GM18858 (cell line): ENCODE data around the gene C3orf80.
A peak's percentile ranks its signal among the peaks of the same experiment; 100 is the strongest.
"Not testable (repeated sequence)": the region's sequence is repeated elsewhere in the genome, so short reads cannot be mapped to it uniquely, and the experiment has no call there.

Experiments
- ATAC-seq: cut with Tn5 transposase; IDR thresholded peaks from one replicate; pipeline ENCODE4 v1.9.1; 2021; ENCODE audit not compliant: unreplicated experiment

The C3orf80 gene

GRCh38 chr3:160210799-160211221 lies 14.4 kb upstream of the C3orf80 start:
- no peak for ATAC-seq

GRCh38 chr3:160213191-160213590 lies 12.0 kb upstream of the C3orf80 start:
- ATAC-seq, result no peak

DNA sequence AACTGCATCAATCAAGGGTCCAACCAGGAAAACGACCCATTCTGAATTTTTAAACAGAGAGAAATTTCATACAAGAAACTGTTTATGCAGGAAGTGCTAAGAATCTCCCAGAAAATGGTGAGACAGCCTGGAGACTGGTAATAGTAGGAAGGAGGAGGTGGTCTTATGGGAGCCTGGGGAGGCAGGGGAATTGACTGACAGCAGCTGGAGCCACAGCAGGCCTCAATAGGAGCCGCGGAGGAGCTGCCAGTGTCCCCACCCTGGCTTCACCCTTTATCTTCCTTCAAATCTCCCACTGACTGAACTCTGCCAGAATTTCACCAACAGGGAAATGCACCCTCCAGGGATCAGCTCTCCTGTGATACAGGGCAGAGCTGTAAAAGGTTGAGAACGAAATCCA lies 7.5 kb upstream of the C3orf80 start:
- no peak for ATAC-seq

GRCh38 chr3:160218136-160218535 lies 7.1 kb upstream of the C3orf80 start:
- ATAC-seq, result no peak

- no peak for ATAC-seq
These were observed 5.2 kb upstream of the C3orf80 start for GRCh38 chr3:160220038-160220437.

DNA sequence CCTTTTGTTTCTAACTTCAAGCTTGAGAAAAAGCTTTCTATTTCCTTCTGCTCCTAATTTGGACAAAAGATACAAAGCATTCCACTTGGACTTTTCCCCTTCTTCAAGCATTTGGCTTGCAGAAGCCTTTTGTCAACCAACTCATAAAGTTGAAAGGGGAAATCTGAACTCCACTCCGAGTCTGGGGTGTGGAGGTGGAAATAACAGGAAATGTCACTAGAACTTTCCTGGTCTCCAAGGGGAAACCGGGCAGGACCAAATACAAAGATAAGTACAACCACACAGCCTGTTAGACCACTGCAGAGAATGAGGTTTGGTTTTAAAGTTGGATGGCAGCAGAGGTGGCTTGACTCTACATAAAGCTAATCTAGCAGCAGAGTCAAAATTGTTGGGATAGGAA lies 4.2 kb upstream of the C3orf80 start:
- no peak for ATAC-seq

DNA sequence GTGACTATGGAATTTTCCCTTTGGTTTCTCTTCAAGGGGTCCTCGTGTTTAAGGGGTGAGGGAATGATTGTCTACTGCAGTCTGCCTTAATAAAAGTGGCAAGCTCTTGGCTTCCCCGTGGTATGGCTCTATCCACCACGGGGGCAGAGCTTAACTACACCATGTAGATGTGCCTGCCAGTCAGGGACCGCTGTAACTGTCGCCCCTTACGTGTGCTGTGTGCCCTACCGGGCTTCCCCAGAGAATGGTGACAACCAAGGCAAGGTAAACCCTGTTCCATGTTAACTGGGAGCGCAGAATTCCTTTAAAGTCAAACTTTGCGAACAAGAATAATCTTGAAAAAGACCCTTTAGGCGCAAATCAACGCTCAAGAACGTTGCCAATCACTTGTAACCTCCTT lies 966 bp upstream of the C3orf80 start:
- ATAC-seq, result no peak

GRCh38 chr3:160224811-160225175 lies 429 bp upstream of the C3orf80 start:
- ATAC-seq, result no peak

DNA sequence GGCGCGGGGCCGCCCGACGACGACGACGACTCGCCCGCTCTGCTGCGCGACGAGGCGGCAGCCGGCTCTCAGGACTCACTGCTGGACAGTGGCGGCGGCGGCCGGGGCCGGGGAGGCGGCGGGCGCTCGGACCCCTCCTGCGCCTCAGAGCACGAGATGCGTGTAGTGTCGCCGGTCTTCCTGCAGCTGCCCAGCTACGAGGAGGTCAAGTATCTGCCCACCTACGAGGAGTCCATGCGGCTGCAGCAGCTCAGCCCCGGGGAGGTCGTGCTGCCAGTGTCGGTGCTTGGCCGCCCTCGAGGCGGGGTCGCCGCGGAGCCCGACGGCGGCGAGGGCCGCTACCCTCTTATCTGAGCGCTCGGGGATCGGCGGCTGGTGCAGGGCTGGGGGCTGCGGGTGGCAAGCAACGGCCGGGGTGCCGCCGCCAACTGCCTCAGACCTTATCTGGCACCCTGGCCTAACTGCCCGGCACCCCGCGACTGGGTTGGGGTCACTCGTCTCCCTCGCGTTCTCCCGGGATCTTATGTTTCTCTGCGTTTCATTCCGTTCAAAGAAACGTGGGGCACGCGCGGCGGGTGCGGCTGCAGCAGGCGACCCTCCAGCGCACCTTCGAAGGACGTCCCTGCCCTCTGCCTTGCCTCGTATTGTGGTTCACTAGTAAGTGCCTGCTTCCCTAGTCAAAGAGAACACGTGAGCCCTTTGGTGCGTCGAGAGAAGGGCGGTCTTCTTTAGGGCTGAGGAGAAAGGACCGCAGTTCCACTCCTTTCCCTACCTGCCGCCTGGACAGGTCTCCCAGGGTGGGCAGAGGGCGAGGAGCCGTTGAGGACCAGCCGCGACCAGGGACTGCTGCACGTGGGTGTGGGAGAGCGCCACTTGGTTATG lies 1.0 kb downstream of the C3orf80 start:
- peak; percentile 8 for ATAC-seq

- no peak for ATAC-seq
These were observed 2.2 kb downstream of the C3orf80 start for GRCh38 chr3:160227419-160227818.

GRCh38 chr3:160232014-160232413 lies 6.8 kb downstream of the C3orf80 start:
- ATAC-seq, result no peak

GRCh38 chr3:160240719-160241118 lies 15.5 kb downstream of the C3orf80 start:
- ATAC-seq, result not testable (repeated sequence)

GRCh38 chr3:160245261-160245800 lies 20.1 kb downstream of the C3orf80 start:
- no peak for ATAC-seq

DNA sequence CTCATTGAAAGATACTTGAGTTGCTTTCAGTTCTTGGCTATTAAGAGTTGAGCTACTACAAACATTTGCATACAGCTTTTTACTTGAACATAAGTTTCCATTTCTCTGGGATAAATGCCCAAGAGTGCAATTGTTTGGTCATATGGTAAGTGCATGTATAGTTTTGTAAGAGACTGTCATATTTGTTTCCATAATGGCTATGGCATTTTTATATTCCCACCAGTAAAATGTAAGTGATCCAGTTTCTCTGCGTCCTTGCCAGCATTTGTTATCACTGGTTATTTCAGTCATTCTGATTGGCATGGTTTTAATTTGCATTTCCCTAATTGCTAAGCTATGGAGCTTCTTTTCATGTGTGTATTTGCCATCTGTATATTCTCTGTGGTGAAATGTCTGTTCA lies 22.5 kb downstream of the C3orf80 start:
- no peak for ATAC-seq

DNA sequence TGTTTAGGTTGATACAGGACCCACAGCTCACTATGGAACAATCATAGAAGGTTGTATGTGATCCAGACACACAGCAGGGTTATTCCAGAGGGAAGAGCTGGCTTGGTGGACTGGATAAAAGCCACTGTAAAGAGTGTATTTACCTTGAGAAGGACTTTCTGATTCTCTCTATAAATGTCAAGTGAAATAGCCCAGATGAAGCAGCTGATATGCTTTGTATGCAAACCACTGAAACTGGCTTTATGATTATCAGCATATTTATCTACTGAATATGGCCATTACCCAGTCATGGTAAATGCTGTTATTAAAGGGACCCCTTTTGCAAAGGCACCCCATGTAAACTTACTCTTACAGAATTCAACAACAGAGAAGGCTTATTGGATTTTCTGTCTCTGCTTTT lies 28.1 kb downstream of the C3orf80 start:
- ATAC-seq, result no peak

DNA sequence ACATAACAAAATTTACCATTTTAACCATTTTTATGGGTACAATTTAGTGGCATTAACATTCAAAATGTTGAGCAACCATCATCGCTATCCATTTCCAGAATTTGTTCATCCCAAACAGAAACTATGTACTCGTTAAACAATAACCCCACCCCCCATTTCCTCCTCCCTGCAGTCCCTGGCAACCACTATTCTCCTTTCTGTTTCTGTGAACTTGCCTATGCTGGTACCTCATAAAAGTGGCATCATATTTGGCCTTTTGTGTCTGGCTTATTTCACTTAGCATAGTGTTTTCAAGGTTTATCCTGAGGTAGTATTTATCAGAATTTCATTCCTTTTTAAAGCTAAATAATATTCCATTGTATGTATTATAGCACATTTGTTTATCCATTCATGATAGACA lies 32.4 kb downstream of the C3orf80 start:
- ATAC-seq, result no peak

GRCh38 chr3:160259589-160259988 lies 34.4 kb downstream of the C3orf80 start:
- ATAC-seq, result no peak

DNA sequence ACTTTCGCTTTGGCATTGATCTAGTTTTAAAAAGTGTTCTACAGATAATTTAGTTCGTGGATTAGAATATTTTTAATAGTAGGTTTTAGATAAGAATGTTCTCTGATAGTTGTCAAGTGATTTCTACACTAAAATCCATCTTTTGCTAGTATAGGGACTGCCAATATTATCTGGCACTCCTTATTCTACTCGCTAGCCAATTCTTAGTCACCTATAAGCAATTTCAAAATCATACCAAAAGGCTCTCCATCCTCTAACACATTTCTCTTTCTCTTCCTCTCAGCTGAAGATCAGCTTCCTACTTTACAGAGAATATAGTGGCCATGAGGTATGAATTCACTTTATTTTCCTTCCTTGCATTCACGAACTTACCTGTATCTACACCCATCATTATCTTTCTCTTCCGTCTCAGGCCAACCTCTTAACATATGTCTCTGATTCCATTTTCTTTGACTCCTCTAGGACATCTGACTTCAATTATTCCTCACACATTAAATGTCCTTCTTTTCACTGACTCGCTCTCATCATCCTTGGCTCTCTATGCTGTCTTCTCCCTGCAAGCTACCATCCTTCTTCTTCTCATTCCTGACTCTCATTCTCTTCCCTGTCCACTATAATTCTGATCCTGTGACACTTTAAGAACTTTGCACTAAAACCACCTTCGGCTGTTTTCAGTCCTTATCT lies 35.5 kb downstream of the C3orf80 start:
- no peak for ATAC-seq

DNA sequence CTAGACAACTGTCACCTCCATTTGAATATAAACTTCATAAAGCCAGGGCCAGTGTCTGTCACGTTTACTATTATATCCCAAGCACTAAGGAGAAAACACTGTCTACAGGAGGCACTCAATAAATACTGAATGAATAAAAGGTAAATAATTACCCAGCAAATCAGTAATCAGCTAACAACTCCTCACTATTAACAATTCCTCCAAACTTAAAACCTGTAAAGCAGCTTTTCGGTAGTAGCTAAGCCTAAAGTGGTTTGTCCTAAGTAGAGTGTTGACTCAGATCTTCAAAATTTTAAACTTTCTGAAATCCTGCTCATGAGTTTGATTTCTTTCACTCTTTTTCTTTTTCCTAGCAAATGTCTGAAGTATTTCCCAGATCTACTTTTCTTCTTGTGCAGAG lies 39.9 kb downstream of the C3orf80 start:
- ATAC-seq, result no peak
